Fibroblast of the aortic adventitia (primary cell): Measurements from ENCODE around the gene MAP3K1. TPM values are rescaled to one million over a fixed set of nuclear protein-coding genes. Genes with fewer than 3 reads are reported as not detected.

ENCODE experiments used
- DNase-seq: peaks from one replicate; pipeline ENCODE4 v3.0.0-alpha.2; 2010; ENCODE audit warnings: low read depth
- H3K4me3 ChIP-seq: 2 replicates; pipeline ENCODE4 v1.5.1; 2011; ENCODE audit warnings: low read depth, mild to moderate bottlenecking, control low read depth, low read length, moderate library complexity
- CTCF ChIP-seq: IDR thresholded peaks from 2 replicates; pipeline ENCODE4 v1.5.1; 2011; ENCODE audit warnings: mild to moderate bottlenecking, low read length, control low read depth, inconsistent platforms; ENCODE audit not compliant: insufficient read depth
- total RNA-seq: library from RNA; depleted of rRNA; stranded (reverse); fragments of >200 nt; gene quantifications from 2 replicates; pipeline ENCODE4 v1.2.3, GENCODE V29; 2012; ENCODE audit warnings: low replicate concordance

MAP3K1 gene
- total RNA-seq, 1 donor: 5.5 TPM

- no peak overlapping the region for H3K4me3 ChIP-seq
- no peak for DNase-seq
- no peak for TF ChIP-seq CTCF
Measured at GRCh38 chr5:56831773-56832172, 16.4 kb downstream of the MAP3K1 start.

GRCh38 chr5:56833325-56833724 is 18.0 kb downstream of the MAP3K1 start:
- no peak overlapping the region for H3K4me3 ChIP-seq
- no peak for TF ChIP-seq CTCF
- DNase-seq: no peak

- TF ChIP-seq CTCF: no peak
- H3K4me3 ChIP-seq: no peak overlapping the region
- DNase-seq: no peak
Measured at GRCh38 chr5:56837381-56837780, 22.0 kb downstream of the MAP3K1 start.

- no peak overlapping the region for H3K4me3 ChIP-seq
- no peak for TF ChIP-seq CTCF
- DNase-seq: no peak
Measured at GRCh38 chr5:56837956-56838355, 22.6 kb downstream of the MAP3K1 start.

- TF ChIP-seq CTCF: peak; percentile 47
- H3K4me3 ChIP-seq: peak overlapping the region; percentile 32
- DNase-seq: peak; percentile 79
Measured at GRCh38 chr5:56838409-56839039, 23.2 kb downstream of the MAP3K1 start.

- no peak for TF ChIP-seq CTCF
- no peak overlapping the region for H3K4me3 ChIP-seq
- no peak for DNase-seq
Measured at GRCh38 chr5:56839062-56839461, 23.7 kb downstream of the MAP3K1 start.

GRCh38 chr5:56840597-56840996 is 25.2 kb downstream of the MAP3K1 start:
- no peak for TF ChIP-seq CTCF
- no peak for DNase-seq
- H3K4me3 ChIP-seq: no peak overlapping the region
